ENCODE data around the gene TRPM7.

Gene TRPM7

GRCh38 chr15:50685191-50685975 lies 1.2 kb downstream of the TRPM7 start:
- no peak for DNase-seq (ENCODE audit: low read depth)
- peak; percentile 20 for TF ChIP-seq CTCF (IDR thresholded peaks at IDR 0.05; ENCODE audit: control insufficient read depth, insufficient read depth, low read depth, low read length, missing control alignments)
- peak overlapping the region; percentile 93 for H3K4me3 ChIP-seq (ENCODE audit: control insufficient read depth, low read depth, low read length)

- TF ChIP-seq CTCF (IDR thresholded peaks at IDR 0.05; ENCODE audit: control insufficient read depth, insufficient read depth, low read depth, low read length, missing control alignments) = no peak
- no peak overlapping the region for H3K4me3 ChIP-seq (ENCODE audit: control insufficient read depth, low read depth, low read length)
- DNase-seq (ENCODE audit: low read depth) = no peak
Measured at GRCh38 chr15:50681467-50681866, 5.1 kb downstream of the TRPM7 start.

- no peak for DNase-seq (ENCODE audit: low read depth)
- no peak overlapping the region for H3K4me3 ChIP-seq (ENCODE audit: control insufficient read depth, low read depth, low read length)
- no peak for TF ChIP-seq CTCF (IDR thresholded peaks at IDR 0.05; ENCODE audit: control insufficient read depth, insufficient read depth, low read depth, low read length, missing control alignments)
Measured at GRCh38 chr15:50676799-50677483, 9.7 kb downstream of the TRPM7 start.

- no peak overlapping the region for H3K4me3 ChIP-seq (ENCODE audit: control insufficient read depth, low read depth, low read length)
- TF ChIP-seq CTCF (IDR thresholded peaks at IDR 0.05; ENCODE audit: control insufficient read depth, insufficient read depth, low read depth, low read length, missing control alignments) = peak; percentile 53
- DNase-seq (ENCODE audit: low read depth) = no peak
Measured at GRCh38 chr15:50675535-50676144, 11.0 kb downstream of the TRPM7 start.

- no peak for DNase-seq (ENCODE audit: low read depth)
- no peak for TF ChIP-seq CTCF (IDR thresholded peaks at IDR 0.05; ENCODE audit: control insufficient read depth, insufficient read depth, low read depth, low read length, missing control alignments)
- H3K4me3 ChIP-seq (ENCODE audit: control insufficient read depth, low read depth, low read length) = no peak overlapping the region
Measured at GRCh38 chr15:50670115-50670514, 16.5 kb downstream of the TRPM7 start.

GRCh38 chr15:50669611-50670010 lies 17.0 kb downstream of the TRPM7 start:
- no peak for TF ChIP-seq CTCF (IDR thresholded peaks at IDR 0.05; ENCODE audit: control insufficient read depth, insufficient read depth, low read depth, low read length, missing control alignments)
- DNase-seq (ENCODE audit: low read depth) = no peak
- no peak overlapping the region for H3K4me3 ChIP-seq (ENCODE audit: control insufficient read depth, low read depth, low read length)

Data from AG09309 (cell line).